HEK293 (cell line): ENCODE results near the gene LNX1.

Experiments
- CTCF ChIA-PET: fragments of 350-600 bp; formaldehyde crosslinking; extraction: SDS; loops from one replicate; lab custom pipeline; 2021; ENCODE audit warnings: antibody characterized with exemption; lab: Yijun Ruan, JAX
- POLR2A ChIA-PET: fragments of 300-600 bp; formaldehyde crosslinking; extraction: SDS; loops from one replicate; lab custom pipeline; 2020; ENCODE audit warnings: antibody characterized with exemption, inconsistent platforms; lab: Yijun Ruan, JAX
- H3K27ac ChIP-seq: fragments of 200-500 bp; sonication (Bioruptor generic); 2 replicates; pipeline ENCODE4 v1.5.1; 2014; ENCODE audit warnings: low read depth, low read length, control low read depth, inconsistent platforms; ENCODE audit errors: extremely low read depth
- H3K36me3 ChIP-seq, 2 experiments: fragments of 200-500 bp in 1 of 2; sonication (Bioruptor generic) in 1 of 2; 1 replicate in 1 of 2; 2 replicates in 1 of 2; pipeline ENCODE4 v1.5.1; 2014 to 2017; ENCODE audit warnings: inconsistent platforms in 2 of 2, low read length in 2 of 2; ENCODE audit not compliant: control insufficient read depth in 2 of 2, insufficient read depth in 1 of 2
- H3K4me1 ChIP-seq: fragments of 200-500 bp; sonication (Bioruptor generic); 2 replicates; pipeline ENCODE4 v1.5.1; 2014; ENCODE audit warnings: mild to moderate bottlenecking, low read length, inconsistent platforms; ENCODE audit not compliant: control insufficient read depth, insufficient read depth
- H3K4me3 ChIP-seq: 2 replicates; pipeline ENCODE4 v1.5.1; 2011; ENCODE audit warnings: low read depth, mild to moderate bottlenecking, control low read depth, low read length, moderate library complexity
- H3K9me3 ChIP-seq: fragments of 200-500 bp; sonication (Bioruptor generic); 2 replicates; pipeline ENCODE4 v1.5.1; 2014; ENCODE audit warnings: low read depth, low read length, inconsistent platforms; ENCODE audit not compliant: control insufficient read depth, insufficient read depth
- SCRT1 ChIP-seq: fragments of 450-650 bp; formaldehyde crosslinking; IDR thresholded peaks from 2 replicates; pipeline ENCODE4 v1.5.1; 2016; ENCODE audit warnings: missing biosample characterization, missing genetic modification characterization, borderline replicate concordance
- ZBTB48 ChIP-seq: fragments of 450-650 bp; formaldehyde crosslinking; IDR thresholded peaks from 2 replicates; pipeline ENCODE4 v1.5.1; 2016; ENCODE audit warnings: missing biosample characterization, missing genetic modification characterization
- ZEB2 ChIP-seq: fragments of 450-650 bp; formaldehyde crosslinking; IDR thresholded peaks from 2 replicates; pipeline ENCODE4 v1.5.1; 2016; ENCODE audit warnings: missing biosample characterization, missing genetic modification characterization
- ZFP37 ChIP-seq: fragments of 450-650 bp; formaldehyde crosslinking; IDR thresholded peaks from 2 replicates; pipeline ENCODE4 v1.5.1; 2016; ENCODE audit warnings: missing biosample characterization, missing genetic modification characterization
- ZNF146 ChIP-seq: fragments of 450-650 bp; formaldehyde crosslinking; IDR thresholded peaks from 2 replicates; pipeline ENCODE4 v1.5.1; 2016; ENCODE audit warnings: missing biosample characterization, missing genetic modification characterization
- ZNF157 ChIP-seq: fragments of 450-650 bp; formaldehyde crosslinking; IDR thresholded peaks from 2 replicates; pipeline ENCODE4 v1.5.1; 2016; ENCODE audit warnings: missing biosample characterization, missing genetic modification characterization
- ZNF221 ChIP-seq: fragments of 450-650 bp; formaldehyde crosslinking; IDR thresholded peaks from 2 replicates; pipeline ENCODE4 v1.5.1; 2017; ENCODE audit warnings: missing biosample characterization, missing genetic modification characterization, borderline replicate concordance
- ZNF23 ChIP-seq: fragments of 450-650 bp; formaldehyde crosslinking; IDR thresholded peaks from 2 replicates; pipeline ENCODE4 v1.5.1; 2016; ENCODE audit warnings: missing biosample characterization, missing genetic modification characterization, borderline replicate concordance
- ZNF324 ChIP-seq: fragments of 450-650 bp; formaldehyde crosslinking; IDR thresholded peaks from 2 replicates; pipeline ENCODE4 v1.5.1; 2016; ENCODE audit warnings: missing biosample characterization, missing genetic modification characterization
- ZNF571 ChIP-seq: fragments of 450-650 bp; formaldehyde crosslinking; IDR thresholded peaks from 2 replicates; pipeline ENCODE4 v1.5.0; 2017; ENCODE audit warnings: missing biosample characterization, missing genetic modification characterization
- ZNF610 ChIP-seq: fragments of 450-650 bp; formaldehyde crosslinking; IDR thresholded peaks from 2 replicates; pipeline ENCODE4 v1.5.1; 2016; ENCODE audit warnings: missing biosample characterization, missing genetic modification characterization, borderline replicate concordance
- ZSCAN16 ChIP-seq: fragments of 450-650 bp; formaldehyde crosslinking; IDR thresholded peaks from 2 replicates; pipeline ENCODE4 v1.5.1; 2016; ENCODE audit warnings: missing biosample characterization, missing genetic modification characterization
- TF ChIP-seq, protein P1 (sequence below): fragments of 450-650 bp; formaldehyde crosslinking; IDR thresholded peaks from 2 replicates; pipeline ENCODE4 v1.5.1; 2017; ENCODE audit warnings: missing biosample characterization, missing genetic modification characterization
- TF ChIP-seq, protein P2 (sequence below): fragments of 450-650 bp; formaldehyde crosslinking; IDR thresholded peaks from 2 replicates; pipeline ENCODE4 v1.5.1; 2016; ENCODE audit warnings: missing biosample characterization, missing genetic modification characterization

LNX1 gene

DNA sequence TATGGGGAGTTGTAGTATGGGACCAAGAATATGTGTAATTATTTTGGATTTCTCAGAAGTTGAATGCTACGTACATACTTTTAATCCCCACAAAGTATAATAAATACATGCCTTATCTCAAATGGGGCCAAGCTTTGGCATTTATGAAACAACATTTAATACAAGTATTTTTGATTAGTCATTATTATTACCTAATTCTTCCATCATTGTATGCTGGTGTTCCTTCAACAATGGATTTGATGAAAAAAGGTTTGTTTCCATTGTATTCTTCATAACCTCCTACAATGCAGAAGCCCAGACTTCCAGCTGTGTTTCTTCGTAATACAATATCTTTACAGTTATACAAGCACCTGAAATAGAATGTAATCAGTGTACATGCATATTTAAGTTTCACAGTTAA lies 130.0 kb downstream of the LNX1 start:
- H3K9me3 ChIP-seq: no peaks in the 10 kb centered on the region
- CTCF ChIA-PET: interaction anchor here (1.2 kb wide), 1 partner anchor 15 kb away, joined by 3 read pairs; no protein-coding TSS in a partner anchor
- H3K4me3 ChIP-seq: no peak overlapping the region
- TF ChIP-seq ZNF324 (tag by site-specific recombination) (no peak), ZEB2 (tag by site-specific recombination) (no peak), ZNF610 (tag by site-specific recombination) (no peak), ZBTB48 (tag by site-specific recombination) (no peak), ZNF221 (tag by site-specific recombination) (no peak)
- TF ChIP-seq, all 188 proteins: peak for 0
- POLR2A ChIA-PET: no interaction called here
- H3K4me1 ChIP-seq: no peaks in the 10 kb centered on the region
- peaks cover 7 to 52% of the 10 kb centered on the region in 2 experiments; a peak in 2 of 3 replicates for H3K36me3 ChIP-seq
- no peak overlapping the region for H3K27ac ChIP-seq

DNA sequence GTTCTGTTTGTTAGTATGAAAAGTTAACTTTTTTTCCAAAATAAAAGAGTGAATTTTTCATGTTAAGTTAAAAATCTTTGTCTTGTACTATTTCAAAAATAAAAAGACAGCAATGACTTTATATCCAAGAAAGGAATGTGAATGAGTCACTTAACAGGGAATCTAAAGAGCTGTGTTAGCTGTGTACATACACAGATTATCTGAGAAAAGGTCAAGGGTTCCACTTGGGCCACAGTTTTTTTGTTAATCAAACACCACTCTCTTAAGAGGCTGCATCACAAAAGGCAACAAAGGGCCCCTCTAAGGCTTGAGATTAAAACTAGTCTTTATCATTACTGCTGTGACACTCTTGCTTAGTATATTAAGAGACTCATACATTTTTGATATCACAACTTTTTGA lies 131.7 kb downstream of the LNX1 start:
- ChIA-PET POLR2A (no interaction called here), CTCF (no interaction called here)
- no peak overlapping the region for H3K27ac ChIP-seq
- H3K4me3 ChIP-seq: no peak overlapping the region
- H3K4me1 ChIP-seq: no peaks in the 10 kb centered on the region
- TF ChIP-seq, protein P1, sequence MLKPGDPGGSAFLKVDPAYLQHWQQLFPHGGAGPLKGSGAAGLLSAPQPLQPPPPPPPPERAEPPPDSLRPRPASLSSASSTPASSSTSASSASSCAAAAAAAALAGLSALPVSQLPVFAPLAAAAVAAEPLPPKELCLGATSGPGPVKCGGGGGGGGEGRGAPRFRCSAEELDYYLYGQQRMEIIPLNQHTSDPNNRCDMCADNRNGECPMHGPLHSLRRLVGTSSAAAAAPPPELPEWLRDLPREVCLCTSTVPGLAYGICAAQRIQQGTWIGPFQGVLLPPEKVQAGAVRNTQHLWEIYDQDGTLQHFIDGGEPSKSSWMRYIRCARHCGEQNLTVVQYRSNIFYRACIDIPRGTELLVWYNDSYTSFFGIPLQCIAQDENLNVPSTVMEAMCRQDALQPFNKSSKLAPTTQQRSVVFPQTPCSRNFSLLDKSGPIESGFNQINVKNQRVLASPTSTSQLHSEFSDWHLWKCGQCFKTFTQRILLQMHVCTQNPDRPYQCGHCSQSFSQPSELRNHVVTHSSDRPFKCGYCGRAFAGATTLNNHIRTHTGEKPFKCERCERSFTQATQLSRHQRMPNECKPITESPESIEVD (tag by site-specific recombination): 0 out of 2 replicates have a peak, but pooled peaks have one; percentile 18
- TF ChIP-seq ZFP37 (tag by site-specific recombination): no peak
- no peaks in the 10 kb centered on the region for H3K9me3 ChIP-seq
- peaks cover 7 to 67% of the 10 kb centered on the region in 2 experiments; a peak in 2 of 3 replicates for H3K36me3 ChIP-seq

DNA sequence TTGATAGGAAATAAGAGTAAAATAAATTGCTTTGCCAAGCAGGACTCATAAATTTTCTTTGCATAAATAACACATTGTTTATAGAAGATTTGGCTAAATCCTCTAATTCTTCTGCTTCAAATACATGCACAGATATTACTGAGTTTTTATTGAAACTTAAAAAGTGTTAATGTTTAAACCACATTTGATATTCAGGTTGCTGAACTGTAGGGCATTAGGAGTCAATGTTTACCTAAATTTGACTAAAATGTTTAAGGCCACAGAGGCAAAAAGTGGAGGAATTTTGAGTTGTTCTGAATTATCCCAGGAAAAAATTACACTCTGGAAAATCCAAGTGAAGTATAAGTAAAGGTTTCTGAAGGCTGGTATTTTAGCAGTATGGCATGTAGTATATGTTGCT lies 135.1 kb downstream of the LNX1 start:
- no peaks in the 10 kb centered on the region for H3K9me3 ChIP-seq
- CTCF ChIA-PET: no interaction called here
- H3K36me3 ChIP-seq: peaks cover 10 to 67% of the 10 kb centered on the region in 2 experiments
- POLR2A ChIA-PET: no interaction called here
- no peak overlapping the region for H3K4me3 ChIP-seq
- H3K27ac ChIP-seq: no peak overlapping the region
- TF ChIP-seq SCRT1 (tag by site-specific recombination): no peak
- no peaks in the 10 kb centered on the region for H3K4me1 ChIP-seq

DNA sequence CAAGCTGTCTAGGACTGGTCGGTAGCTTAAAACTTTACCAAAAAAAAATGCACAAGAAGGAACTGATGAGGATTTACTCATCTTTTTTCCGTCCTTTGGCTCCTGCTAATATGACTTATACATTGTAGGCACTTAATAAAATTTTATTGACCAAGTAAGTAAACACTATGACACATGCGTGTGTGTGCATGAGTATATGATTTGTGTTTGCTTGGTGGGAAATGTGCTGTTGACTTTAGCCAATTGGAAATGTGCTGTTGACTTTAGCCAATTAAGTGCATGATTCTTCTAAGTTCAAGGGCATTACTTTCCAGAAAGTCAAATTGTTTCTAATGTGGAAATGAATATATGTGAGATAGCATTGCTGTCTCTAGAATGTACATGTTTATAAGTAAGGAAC lies 135.5 kb downstream of the LNX1 start:
- Histone ChIP-seq H3K9me3 (no peaks in the 10 kb centered on the region), H3K4me3 (no peak overlapping the region), H3K36me3 (peaks cover 8 to 63% of the 10 kb centered on the region in 2 experiments), H3K27ac (no peak overlapping the region), H3K4me1 (no peaks in the 10 kb centered on the region)
- ChIA-PET CTCF (interaction anchor here (0.6 kb wide), 1 partner anchor 404 kb away, joined by 3 read pairs; no protein-coding TSS in a partner anchor), POLR2A (no interaction called here)
- no peak for TF ChIP-seq ZNF571 (tag by site-specific recombination)
- TF ChIP-seq, all 188 proteins: peak for 0

DNA sequence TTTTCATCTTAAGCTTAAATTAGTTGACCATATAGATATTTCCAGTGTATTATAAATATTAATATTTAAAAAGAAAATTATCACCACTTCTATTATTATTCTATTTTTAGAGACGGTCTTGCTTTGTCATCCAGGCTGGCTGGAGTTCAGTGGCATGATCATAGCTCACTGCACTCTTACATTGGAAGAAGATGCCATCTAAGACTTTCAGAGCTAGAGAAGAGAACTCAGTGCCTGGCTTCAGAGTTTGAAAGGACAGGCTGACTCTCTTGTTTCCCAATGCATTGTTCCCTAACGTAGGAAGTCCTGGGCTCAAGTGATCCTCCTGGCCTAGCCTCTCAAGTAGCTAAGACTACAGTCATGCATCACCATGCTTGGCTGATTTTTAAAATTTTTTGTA lies 137.9 kb downstream of the LNX1 start:
- TF ChIP-seq ZNF146 (tag by site-specific recombination) (no peak), ZNF157 (tag by site-specific recombination) (no peak), ZNF23 (no peak), ZSCAN16 (tag by site-specific recombination) (no peak)
- TF ChIP-seq, protein P2, sequence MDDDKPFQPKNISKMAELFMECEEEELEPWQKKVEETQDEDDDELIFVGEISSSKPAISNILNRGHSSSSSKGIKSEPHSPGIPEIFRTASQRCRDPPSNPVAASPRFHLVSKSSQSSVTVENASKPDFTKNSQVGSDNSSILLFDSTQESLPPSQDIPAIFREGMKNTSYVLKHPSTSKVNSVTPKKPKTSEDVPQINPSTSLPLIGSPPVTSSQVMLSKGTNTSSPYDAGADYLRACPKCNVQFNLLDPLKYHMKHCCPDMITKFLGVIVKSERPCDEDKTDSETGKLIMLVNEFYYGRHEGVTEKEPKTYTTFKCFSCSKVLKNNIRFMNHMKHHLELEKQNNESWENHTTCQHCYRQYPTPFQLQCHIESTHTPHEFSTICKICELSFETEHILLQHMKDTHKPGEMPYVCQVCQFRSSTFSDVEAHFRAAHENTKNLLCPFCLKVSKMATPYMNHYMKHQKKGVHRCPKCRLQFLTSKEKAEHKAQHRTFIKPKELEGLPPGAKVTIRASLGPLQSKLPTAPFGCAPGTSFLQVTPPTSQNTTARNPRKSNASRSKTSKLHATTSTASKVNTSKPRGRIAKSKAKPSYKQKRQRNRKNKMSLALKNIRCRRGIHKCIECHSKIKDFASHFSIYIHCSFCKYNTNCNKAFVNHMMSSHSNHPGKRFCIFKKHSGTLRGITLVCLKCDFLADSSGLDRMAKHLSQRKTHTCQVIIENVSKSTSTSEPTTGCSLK (tag by site-specific recombination): no peak
- Histone ChIP-seq H3K4me3 (no peak overlapping the region), H3K27ac (no peak overlapping the region), H3K4me1 (no peaks in the 10 kb centered on the region), H3K36me3 (peaks cover 3 to 48% of the 10 kb centered on the region in 2 experiments), H3K9me3 (no peaks in the 10 kb centered on the region)
- ChIA-PET CTCF (no interaction called here), POLR2A (no interaction called here)
